Heart left ventricle (tissue), 13 donors: Measurements from ENCODE around the gene ANKLE2.

ENCODE experiments used
- POLR2A ChIP-seq, 2 donors: fragments of 450-650 bp; IDR thresholded peaks; one replicate each; pipeline ENCODE4 v1.6.1; 2017; ENCODE audit warnings: antibody characterized with exemption in 2 of 2, mild to moderate bottlenecking in 2 of 2, moderate library complexity in 2 of 2
- TF ChIP-seq, protein P1 (sequence below), 12 donors: fragments of 200-600 bp; sonication (generic) in 4 of 12; IDR thresholded peaks; one replicate each; pipeline versions ENCODE4 v1.5.0 to v1.8.0; 2018 to 2022; ENCODE audit warnings: antibody characterized with exemption in 12 of 12, mild to moderate bottlenecking in 5 of 12
- donor health status: ischemic (EF 13 %, LVEDD 7.1; RV severe dilation, severe dysfunction).
- donor health status: DM: no; HTN: yes; CAD: no.
- donor health status: DM: no; HTN: no; CAD: no.
- donor health status: ischemic (EF 25% LVEDD 6.9; RV normal size, moderate dysfunction).
- donor health status: ischemic (EF 25% LVEDD 5.7; RV mildly dilated, moderate dysfunction).
- donor health status: ischemic (EF 35%, LVEDD 5.7; RV mildly dilated, moderate dysfunction).
- donor health status: nonischemic (EF 11% LVEDD 7.7; RV severe dilation, severe dysfunction).
- donor health status: DM: yes; HTN: yes; CAD: no.
- donor health status: PGD.
- donor health status: ischemic (EF 29% LVEDD 5.4; RV normal size, mild dysfunction).
- donor health status: nonischemic (EF 23%, LVEDD 6.1; RV moderate dilation, normal function).

DNA sequence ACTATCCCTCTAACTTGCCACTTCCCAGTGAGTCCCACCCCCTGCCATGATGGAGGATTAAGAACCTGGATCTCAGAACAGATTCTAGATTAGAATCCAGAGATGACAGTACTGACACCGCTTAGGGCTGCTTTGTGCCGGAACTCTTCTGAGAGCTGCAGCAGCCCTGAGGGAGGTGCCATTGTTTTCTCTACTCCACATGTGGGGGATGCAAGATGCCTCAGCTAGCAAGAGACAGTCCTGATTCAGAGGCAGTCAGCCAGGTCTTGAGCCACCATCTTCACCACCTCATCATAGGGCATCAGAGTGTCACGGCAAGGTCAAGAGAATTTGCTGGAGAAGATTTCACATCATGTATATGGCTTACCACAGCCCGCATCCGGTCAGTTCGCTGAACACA lies 54.4 kb downstream of the ANKLE2 start:
- TF ChIP-seq, protein P1, sequence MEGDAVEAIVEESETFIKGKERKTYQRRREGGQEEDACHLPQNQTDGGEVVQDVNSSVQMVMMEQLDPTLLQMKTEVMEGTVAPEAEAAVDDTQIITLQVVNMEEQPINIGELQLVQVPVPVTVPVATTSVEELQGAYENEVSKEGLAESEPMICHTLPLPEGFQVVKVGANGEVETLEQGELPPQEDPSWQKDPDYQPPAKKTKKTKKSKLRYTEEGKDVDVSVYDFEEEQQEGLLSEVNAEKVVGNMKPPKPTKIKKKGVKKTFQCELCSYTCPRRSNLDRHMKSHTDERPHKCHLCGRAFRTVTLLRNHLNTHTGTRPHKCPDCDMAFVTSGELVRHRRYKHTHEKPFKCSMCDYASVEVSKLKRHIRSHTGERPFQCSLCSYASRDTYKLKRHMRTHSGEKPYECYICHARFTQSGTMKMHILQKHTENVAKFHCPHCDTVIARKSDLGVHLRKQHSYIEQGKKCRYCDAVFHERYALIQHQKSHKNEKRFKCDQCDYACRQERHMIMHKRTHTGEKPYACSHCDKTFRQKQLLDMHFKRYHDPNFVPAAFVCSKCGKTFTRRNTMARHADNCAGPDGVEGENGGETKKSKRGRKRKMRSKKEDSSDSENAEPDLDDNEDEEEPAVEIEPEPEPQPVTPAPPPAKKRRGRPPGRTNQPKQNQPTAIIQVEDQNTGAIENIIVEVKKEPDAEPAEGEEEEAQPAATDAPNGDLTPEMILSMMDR (IDR thresholded peaks at IDR 0.05): no peak
- no peak for TF ChIP-seq POLR2A (IDR thresholded peaks at IDR 0.05)
